ENCODE measurements around the gene GP9. TPM values are rescaled to one million over a fixed set of nuclear protein-coding genes. Genes with fewer than 3 reads are reported as not detected.
A peak's percentile ranks its signal among the peaks of the same experiment; 100 is the strongest.

The GP9 gene
- total and polyA plus RNA-seq, 8 donors = 0.14 TPM; not detected in 7

GRCh38 chr3:129058441-129059200 lies 2.0 kb upstream of the GP9 start:
- FAIRE-seq = no peak
- H3K4me3 ChIP-seq = no peak overlapping the region
- intact Hi-C loops (cut with DNase I) = no loop called here
- H3K27ac ChIP-seq = peak overlapping the region in 3 of 4 donors; percentile 46 to 76 (median 74)
- DNase-seq = peak in 4 of 6 donors; percentile 67 to 71 (median 70)
- no peaks in the 10 kb centered on the region for H3K36me3 ChIP-seq
- peak; percentile 19 to 59 (median 56) for ATAC-seq
- no peaks in the 10 kb centered on the region for H3K9me3 ChIP-seq
- TF ChIP-seq, protein P1, sequence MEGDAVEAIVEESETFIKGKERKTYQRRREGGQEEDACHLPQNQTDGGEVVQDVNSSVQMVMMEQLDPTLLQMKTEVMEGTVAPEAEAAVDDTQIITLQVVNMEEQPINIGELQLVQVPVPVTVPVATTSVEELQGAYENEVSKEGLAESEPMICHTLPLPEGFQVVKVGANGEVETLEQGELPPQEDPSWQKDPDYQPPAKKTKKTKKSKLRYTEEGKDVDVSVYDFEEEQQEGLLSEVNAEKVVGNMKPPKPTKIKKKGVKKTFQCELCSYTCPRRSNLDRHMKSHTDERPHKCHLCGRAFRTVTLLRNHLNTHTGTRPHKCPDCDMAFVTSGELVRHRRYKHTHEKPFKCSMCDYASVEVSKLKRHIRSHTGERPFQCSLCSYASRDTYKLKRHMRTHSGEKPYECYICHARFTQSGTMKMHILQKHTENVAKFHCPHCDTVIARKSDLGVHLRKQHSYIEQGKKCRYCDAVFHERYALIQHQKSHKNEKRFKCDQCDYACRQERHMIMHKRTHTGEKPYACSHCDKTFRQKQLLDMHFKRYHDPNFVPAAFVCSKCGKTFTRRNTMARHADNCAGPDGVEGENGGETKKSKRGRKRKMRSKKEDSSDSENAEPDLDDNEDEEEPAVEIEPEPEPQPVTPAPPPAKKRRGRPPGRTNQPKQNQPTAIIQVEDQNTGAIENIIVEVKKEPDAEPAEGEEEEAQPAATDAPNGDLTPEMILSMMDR (IDR thresholded peaks at IDR 0.05) = no peak
- H3K27me3 ChIP-seq = no peaks in the 10 kb centered on the region
- H3K4me1 ChIP-seq = peaks cover 13 to 43% (median 28%) of the 10 kb centered on the region in 3 donors
- 24 to 28% methylated on average over 4 of the region's 4 CpGs for WGBS, 2 donors

DNA sequence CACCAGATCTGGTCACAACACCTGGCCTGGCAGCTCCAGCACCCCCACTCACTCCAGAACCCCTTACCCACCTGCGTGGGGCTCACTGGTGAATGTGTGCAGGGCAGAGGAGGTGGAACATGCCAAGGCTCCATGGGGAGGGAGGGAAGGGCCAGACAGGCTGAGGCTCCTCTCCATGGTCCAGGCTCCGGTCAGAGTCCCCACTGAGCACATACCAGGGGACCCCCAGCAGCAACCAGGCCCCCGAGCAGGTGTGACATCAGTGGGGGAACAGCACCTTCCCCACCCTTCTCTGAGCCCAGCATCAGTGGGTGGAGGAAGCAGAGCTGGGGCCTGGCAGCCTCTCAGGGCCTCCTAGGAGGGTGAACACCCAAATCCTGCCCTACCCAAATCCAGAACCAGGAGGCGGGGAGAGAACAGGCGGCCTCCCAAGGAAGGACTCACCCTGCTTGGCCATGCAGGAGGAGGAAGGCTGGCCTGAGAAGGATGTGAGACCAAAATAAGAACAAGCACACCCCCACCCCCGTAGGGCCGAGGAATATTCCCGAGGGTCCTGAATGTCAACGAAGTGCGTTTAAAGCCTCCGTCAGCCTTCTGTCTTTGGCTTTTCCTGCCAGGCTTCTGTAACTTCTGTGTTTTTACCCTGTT lies 1.1 kb upstream of the GP9 start:
- intact Hi-C loops (cut with DNase I) = no loop called here
- TF ChIP-seq, protein P1 (IDR thresholded peaks at IDR 0.05) = no peak
- peak overlapping the region in 1 of 4 donors; percentile 76 for H3K27ac ChIP-seq
- no peak for ATAC-seq
- DNase-seq = no peak
- WGBS, 2 donors = 83 to 84% methylated on average over 9 to 11 of the region's 11 CpGs
- H3K27me3 ChIP-seq = no peaks in the 10 kb centered on the region
- H3K4me1 ChIP-seq = peaks cover 6 to 36% (median 22%) of the 10 kb centered on the region in 3 donors
- no peaks in the 10 kb centered on the region for H3K36me3 ChIP-seq
- no peak overlapping the region for H3K4me3 ChIP-seq
- no peaks in the 10 kb centered on the region for H3K9me3 ChIP-seq
- no peak for FAIRE-seq

DNA sequence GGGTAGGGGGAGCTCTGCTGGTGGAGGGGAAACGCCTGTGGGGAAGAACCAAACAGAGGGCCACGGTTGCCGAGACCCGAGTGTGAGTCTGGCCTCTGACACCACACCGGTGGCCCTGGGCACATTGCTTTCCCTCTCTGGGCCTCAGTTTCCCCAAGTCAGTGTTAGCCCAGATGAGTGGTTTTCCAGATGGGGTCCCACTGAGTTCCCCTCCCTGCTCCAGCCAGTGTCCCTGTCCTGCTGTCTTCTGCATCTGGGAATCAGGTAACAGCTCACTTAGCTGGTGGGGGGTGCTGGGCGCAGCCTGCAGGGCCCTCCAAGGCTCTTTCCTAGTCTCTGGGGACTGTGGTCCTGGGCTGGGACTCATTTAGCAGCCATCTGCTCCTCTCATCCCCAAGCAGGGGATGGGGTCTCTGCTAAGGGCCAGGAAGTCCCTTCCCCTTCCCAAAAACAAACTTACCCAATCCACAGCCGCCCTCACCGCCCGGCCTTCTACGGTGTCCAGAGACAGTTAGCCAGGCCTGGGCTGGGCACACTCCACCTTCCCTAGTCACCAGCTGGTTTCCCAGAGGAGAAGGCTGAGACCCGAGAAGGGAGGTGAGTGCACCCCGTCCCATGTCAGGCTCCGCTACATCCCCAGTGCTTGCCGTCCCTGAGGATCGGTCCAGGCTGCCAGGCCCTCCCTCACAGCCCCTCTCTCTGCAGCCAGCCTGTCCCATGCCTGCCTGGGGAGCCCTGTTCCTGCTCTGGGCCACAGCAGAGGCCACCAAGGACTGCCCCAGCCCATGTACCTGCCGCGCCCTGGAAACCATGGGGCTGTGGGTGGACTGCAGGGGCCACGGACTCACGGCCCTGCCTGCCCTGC lies 676 bp downstream of the GP9 start:
- no peak for ATAC-seq
- WGBS, 2 donors = 93 to 95% methylated on average over 17 to 19 of the region's 19 CpGs
- FAIRE-seq = no peak
- Histone ChIP-seq H3K27ac (no peak overlapping the region), H3K27me3 (no peaks in the 10 kb centered on the region), H3K9me3 (no peaks in the 10 kb centered on the region), H3K4me3 (no peak overlapping the region), H3K36me3 (no peaks in the 10 kb centered on the region), H3K4me1 (peaks cover 0 to 18% (median 7%) of the 10 kb centered on the region in 3 donors)
- intact Hi-C loops (cut with DNase I) = no loop called here
- TF ChIP-seq, protein P1 (IDR thresholded peaks at IDR 0.05) = no peak
- DNase-seq = no peak

DNA sequence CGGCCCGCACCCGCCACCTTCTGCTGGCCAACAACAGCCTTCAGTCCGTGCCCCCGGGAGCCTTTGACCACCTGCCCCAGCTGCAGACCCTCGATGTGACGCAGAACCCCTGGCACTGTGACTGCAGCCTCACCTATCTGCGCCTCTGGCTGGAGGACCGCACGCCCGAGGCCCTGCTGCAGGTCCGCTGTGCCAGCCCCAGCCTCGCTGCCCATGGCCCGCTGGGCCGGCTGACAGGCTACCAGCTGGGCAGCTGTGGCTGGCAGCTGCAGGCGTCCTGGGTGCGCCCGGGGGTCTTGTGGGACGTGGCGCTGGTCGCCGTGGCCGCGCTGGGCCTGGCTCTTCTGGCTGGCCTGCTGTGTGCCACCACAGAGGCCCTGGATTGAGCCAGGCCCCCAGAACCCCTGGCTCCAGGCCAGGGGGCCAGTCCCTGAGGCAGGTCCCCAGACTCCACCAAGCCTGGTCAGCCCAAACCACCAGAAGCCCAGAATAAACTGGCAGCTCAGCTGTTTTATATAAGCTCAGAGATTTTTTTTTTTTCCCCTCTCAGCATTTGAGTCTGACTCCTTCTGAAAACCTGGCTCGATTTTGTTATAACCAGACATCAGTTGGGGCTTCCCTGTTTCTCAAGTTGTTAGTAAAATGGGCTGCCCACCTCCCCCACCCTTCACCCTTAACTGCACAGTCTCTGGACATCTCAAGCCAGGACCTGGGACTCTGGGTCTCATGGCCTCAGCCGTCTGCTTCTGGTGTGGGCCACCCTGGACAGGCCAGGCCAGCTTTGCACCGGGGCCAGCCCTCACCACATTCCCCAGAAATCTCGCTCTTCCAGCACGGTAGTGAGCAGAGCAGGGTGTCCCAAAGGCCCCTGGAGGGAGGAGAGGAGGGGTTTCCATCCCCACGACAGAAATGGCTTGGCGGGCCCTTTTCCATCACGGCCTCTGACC lies 1.6 kb downstream of the GP9 start:
- Histone ChIP-seq H3K36me3 (no peaks in the 10 kb centered on the region), H3K4me1 (peaks cover 0 to 12% (median 7%) of the 10 kb centered on the region in 3 donors), H3K27ac (no peak overlapping the region), H3K4me3 (no peak overlapping the region), H3K9me3 (no peaks in the 10 kb centered on the region), H3K27me3 (no peaks in the 10 kb centered on the region)
- FAIRE-seq (no peak), ATAC-seq (no peak), DNase-seq (peak in 1 of 6 donors; percentile 34)
- 90 to 92% methylated on average over 27 to 32 of the region's 32 CpGs for WGBS, 2 donors
- TF ChIP-seq, protein P1 (IDR thresholded peaks at IDR 0.05) = no peak
- intact Hi-C loops (cut with DNase I) = no loop called here
